Neural progenitor cell (in vitro differentiated cells): ENCODE results near the gene LMX1B. TPM values are rescaled to one million over a fixed set of nuclear protein-coding genes. Genes with fewer than 3 reads are reported as not detected.

ENCODE experiments used
- DNase-seq: peaks from one replicate; pipeline ENCODE4 v3.0.0-alpha.2; 2016; ENCODE audit warnings: low spot score
- H2AFZ ChIP-seq: fragments of 200-600 bp; sonication (generic); replicated peaks from 2 replicates; pipeline ENCODE4 v1.6.1; 2016; ENCODE audit warnings: antibody characterized with exemption
- H3F3A ChIP-seq: fragments of 200-600 bp; sonication (generic); 2 replicates; pipeline ENCODE4 v1.6.1; 2016; ENCODE audit warnings: antibody characterized with exemption, low read depth
- H3K27ac ChIP-seq: fragments of 200-600 bp; sonication (generic); 2 replicates; pipeline ENCODE4 v1.5.1; 2016; ENCODE audit warnings: mild to moderate bottlenecking
- H3K27me3 ChIP-seq: fragments of 200-600 bp; sonication (generic); 2 replicates; pipeline ENCODE4 v1.6.1; 2016; ENCODE audit warnings: mild to moderate bottlenecking, moderate library complexity
- H3K36me3 ChIP-seq: fragments of 200-600 bp; sonication (generic); 2 replicates; pipeline ENCODE4 v1.5.1; 2016
- H3K4me1 ChIP-seq: fragments of 200-600 bp; sonication (generic); 2 replicates; pipeline ENCODE4 v1.6.1; 2016; ENCODE audit warnings: mixed run types
- H3K4me2 ChIP-seq: fragments of 200-600 bp; sonication (generic); 2 replicates; pipeline ENCODE4 v1.6.1; 2016
- H3K4me3 ChIP-seq: fragments of 200-600 bp; sonication (generic); 2 replicates; pipeline ENCODE4 v1.5.1; 2016
- H3K79me2 ChIP-seq: fragments of 200-600 bp; sonication (generic); 2 replicates; pipeline ENCODE4 v1.6.1; 2016; ENCODE audit warnings: low read depth
- H3K9ac ChIP-seq: fragments of 200-600 bp; sonication (generic); 2 replicates; pipeline ENCODE4 v1.6.1; 2016
- H3K9me3 ChIP-seq: fragments of 200-600 bp; sonication (generic); 2 replicates; pipeline ENCODE4 v1.5.1; 2016; ENCODE audit warnings: low read depth
- H4K20me1 ChIP-seq: fragments of 200-600 bp; sonication (generic); 2 replicates; pipeline ENCODE4 v1.6.1; 2016; ENCODE audit warnings: low read depth
- H3K27ac Mint-ChIP-seq: 3 replicates; pipeline ENCODE4 v1.8.0; 2021; ENCODE audit warnings: mixed read lengths
- H3K27me3 Mint-ChIP-seq: 2 replicates; pipeline ENCODE4 v1.8.0; 2022; ENCODE audit warnings: low read depth, mild to moderate bottlenecking, inconsistent platforms, moderate library complexity, mixed read lengths; ENCODE audit not compliant: insufficient read depth
- H3K36me3 Mint-ChIP-seq: 3 replicates; pipeline ENCODE4 v1.8.0; 2021; ENCODE audit warnings: mixed read lengths
- H3K4me1 Mint-ChIP-seq: 3 replicates; pipeline ENCODE4 v1.8.0; 2021; ENCODE audit warnings: mixed read lengths
- H3K4me3 Mint-ChIP-seq: 3 replicates; pipeline ENCODE4 v1.8.0; 2021; ENCODE audit warnings: mild to moderate bottlenecking, moderate library complexity, mixed read lengths
- H3K9me3 Mint-ChIP-seq: 3 replicates; pipeline ENCODE4 v1.8.0; 2020; ENCODE audit warnings: mixed read lengths
- CTCF ChIP-seq: fragments of 200-600 bp; sonication (generic); IDR thresholded peaks from 2 replicates; pipeline ENCODE4 v1.5.1; 2017; ENCODE audit warnings: antibody characterized with exemption, mild to moderate bottlenecking
- EZH2 ChIP-seq: fragments of 200-600 bp; sonication (generic); IDR thresholded peaks from 2 replicates; pipeline ENCODE4 v1.6.1; 2017; ENCODE audit warnings: antibody characterized with exemption, mild to moderate bottlenecking, moderate library complexity
- EZH2phosphoT487 ChIP-seq: fragments of 200-600 bp; sonication (generic); IDR thresholded peaks from 2 replicates; pipeline ENCODE4 v1.6.1; 2017; ENCODE audit warnings: antibody characterized with exemption
- total RNA-seq: library from RNA; depleted of rRNA; stranded (reverse); fragments of >200 nt; gene quantifications from 2 replicates; pipeline ENCODE4 v1.2.3, GENCODE V29; 2015; ENCODE audit warnings: low replicate concordance

LMX1B gene
- total RNA-seq, 1 donor from 2014 or later, result 0.19 TPM

- Mint-ChIP-seq H3K36me3 (no peaks in the 10 kb centered on the region), H3K4me3 (peak overlapping the region; percentile 17), H3K27me3 (peaks cover 9% of the 10 kb centered on the region), H3K9me3 (no peaks in the 10 kb centered on the region), H3K4me1 (peaks cover 10% of the 10 kb centered on the region), H3K27ac (no peak overlapping the region)
- no peak for TF ChIP-seq CTCF
- TF ChIP-seq EZH2phosphoT487, result no peak
- Histone ChIP-seq H3K4me2 (no peak overlapping the region), H2AFZ (no peak overlapping the region), H3K9ac (no peak overlapping the region), H3K27me3 (peaks cover 46% of the 10 kb centered on the region), H3K9me3 (no peaks in the 10 kb centered on the region), H3K4me1 (no peaks in the 10 kb centered on the region), H3K27ac (no peak overlapping the region), H4K20me1 (peaks cover 5% of the 10 kb centered on the region), H3K79me2 (no peaks in the 10 kb centered on the region), H3K36me3 (no peaks in the 10 kb centered on the region), H3K4me3 (no peak overlapping the region), H3F3A (no peaks in the 10 kb centered on the region)
- DNase-seq, result no peak
These were observed 81.5 kb downstream of the LMX1B start for GRCh38 chr9:126695186-126695585.

- Mint-ChIP-seq H3K27me3 (peaks cover 8% of the 10 kb centered on the region), H3K27ac (no peak overlapping the region), H3K9me3 (no peaks in the 10 kb centered on the region), H3K36me3 (no peaks in the 10 kb centered on the region), H3K4me1 (peaks cover 8% of the 10 kb centered on the region), H3K4me3 (no peak overlapping the region)
- no peak overlapping the region for H3K27ac ChIP-seq
- H3K79me2 ChIP-seq, result no peaks in the 10 kb centered on the region
- TF ChIP-seq EZH2 (no peak), EZH2phosphoT487 (no peak), CTCF (no peak)
- no peak overlapping the region for H3K4me2 ChIP-seq
- H3F3A ChIP-seq, result no peaks in the 10 kb centered on the region
- H2AFZ ChIP-seq, result no peak overlapping the region
- no peaks in the 10 kb centered on the region for H3K9me3 ChIP-seq
- no peak overlapping the region for H3K4me3 ChIP-seq
- H3K9ac ChIP-seq, result no peak overlapping the region
- no peaks in the 10 kb centered on the region for H4K20me1 ChIP-seq
- peaks cover 40% of the 10 kb centered on the region for H3K27me3 ChIP-seq
- no peaks in the 10 kb centered on the region for H3K4me1 ChIP-seq
- DNase-seq, result peak; percentile 1
- no peaks in the 10 kb centered on the region for H3K36me3 ChIP-seq
These were observed 82.1 kb downstream of the LMX1B start for GRCh38 chr9:126695701-126696400.

GRCh38 chr9:126696401-126697145, 82.8 kb downstream of the LMX1B start:
- H3K27ac Mint-ChIP-seq, result no peak overlapping the region
- no peaks in the 10 kb centered on the region for H3F3A ChIP-seq
- H3K4me1 Mint-ChIP-seq, result peaks cover 15% of the 10 kb centered on the region
- TF ChIP-seq CTCF (no peak), EZH2 (no peak), EZH2phosphoT487 (no peak)
- no peaks in the 10 kb centered on the region for H3K36me3 Mint-ChIP-seq
- peaks cover 38% of the 10 kb centered on the region for H3K27me3 ChIP-seq
- H3K4me3 Mint-ChIP-seq, result no peak overlapping the region
- H3K27me3 Mint-ChIP-seq, result peaks cover 14% of the 10 kb centered on the region
- no peaks in the 10 kb centered on the region for H3K4me1 ChIP-seq
- peak; percentile 7 for DNase-seq
- H3K9me3 ChIP-seq, result no peaks in the 10 kb centered on the region
- no peak overlapping the region for H3K4me2 ChIP-seq
- no peaks in the 10 kb centered on the region for H4K20me1 ChIP-seq
- H3K36me3 ChIP-seq, result no peaks in the 10 kb centered on the region
- H3K9me3 Mint-ChIP-seq, result no peaks in the 10 kb centered on the region
- no peak overlapping the region for H3K9ac ChIP-seq
- H3K27ac ChIP-seq, result no peak overlapping the region
- no peak overlapping the region for H2AFZ ChIP-seq
- no peak overlapping the region for H3K4me3 ChIP-seq
- H3K79me2 ChIP-seq, result no peaks in the 10 kb centered on the region
